ENCODE data around the gene SEC14L2.

GRCh38 chr22:30445438-30446145, 48.8 kb downstream of the SEC14L2 start:
- TF ChIP-seq EP300 (IDR thresholded peaks at IDR 0.05) (no peak), HDAC2 (IDR thresholded peaks at IDR 0.05) (no peak), POLR2A (IDR thresholded peaks at IDR 0.05; ENCODE audit: low read length) (no peak)
